Astrocyte of the spinal cord (primary cell): ENCODE data around the gene PDK4.

Experiments used
- DNase-seq: peaks from one replicate; pipeline ENCODE4 v3.0.0; 2011; ENCODE audit warnings: low read depth, low spot score
- H3K4me3 ChIP-seq: 2 replicates; pipeline ENCODE4 v1.5.1; 2011; ENCODE audit warnings: low read depth, mild to moderate bottlenecking, low read length, moderate library complexity
- CTCF ChIP-seq: IDR thresholded peaks from 2 replicates; pipeline ENCODE4 v1.5.1; 2012; ENCODE audit warnings: low read depth, mild to moderate bottlenecking, low read length, inconsistent platforms
- in situ Hi-C: cut with HindIII; loops from 2 replicates; pipeline ENCODE4 v1.10.0; 2017; ENCODE audit warnings: low sequenced_read_pairs

Gene PDK4

GRCh38 chr7:95581467-95581866, 14.8 kb downstream of the PDK4 start:
- H3K4me3 ChIP-seq: no peak overlapping the region
- in situ Hi-C loops: no loop called here
- DNase-seq: no peak
- TF ChIP-seq CTCF: no peak

- in situ Hi-C loops: no loop called here
- no peak for DNase-seq
- no peak overlapping the region for H3K4me3 ChIP-seq
- TF ChIP-seq CTCF: no peak
Measured at GRCh38 chr7:95579318-95579717, 17.0 kb downstream of the PDK4 start.

- in situ Hi-C loops: no loop called here
- H3K4me3 ChIP-seq: no peak overlapping the region
- no peak for TF ChIP-seq CTCF
- no peak for DNase-seq
Measured at GRCh38 chr7:95578299-95578855, 17.9 kb downstream of the PDK4 start.

- H3K4me3 ChIP-seq: no peak overlapping the region
- no peak for DNase-seq
- in situ Hi-C loops: no loop called here
- no peak for TF ChIP-seq CTCF
Measured at GRCh38 chr7:95577137-95577536, 19.2 kb downstream of the PDK4 start.

- no peak for DNase-seq
- no peak overlapping the region for H3K4me3 ChIP-seq
- no peak for TF ChIP-seq CTCF
- in situ Hi-C loops: no loop called here
Measured at GRCh38 chr7:95569720-95570119, 26.6 kb downstream of the PDK4 start.

- in situ Hi-C loops: no loop called here
- H3K4me3 ChIP-seq: no peak overlapping the region
- no peak for DNase-seq
- no peak for TF ChIP-seq CTCF
Measured at GRCh38 chr7:95560674-95561073, 35.6 kb downstream of the PDK4 start.

GRCh38 chr7:95558864-95559263, 37.5 kb downstream of the PDK4 start:
- no peak for TF ChIP-seq CTCF
- DNase-seq: no peak

More at GRCh38 chr7:95558864-95559263, 37.5 kb downstream of the PDK4 start:
- no peak overlapping the region for H3K4me3 ChIP-seq
- in situ Hi-C loops: no loop called here
